ENCODE results near the gene NEAT1. TPM values are rescaled to one million over a fixed set of nuclear protein-coding genes. Genes with fewer than 3 reads are reported as not detected.
"Not testable (repeated sequence)": the region's sequence is repeated elsewhere in the genome, so short reads cannot be mapped to it uniquely, and the experiment has no call there.

NEAT1 gene
- total RNA-seq, 1 donor from 2014 or later, result 508 TPM

DNA sequence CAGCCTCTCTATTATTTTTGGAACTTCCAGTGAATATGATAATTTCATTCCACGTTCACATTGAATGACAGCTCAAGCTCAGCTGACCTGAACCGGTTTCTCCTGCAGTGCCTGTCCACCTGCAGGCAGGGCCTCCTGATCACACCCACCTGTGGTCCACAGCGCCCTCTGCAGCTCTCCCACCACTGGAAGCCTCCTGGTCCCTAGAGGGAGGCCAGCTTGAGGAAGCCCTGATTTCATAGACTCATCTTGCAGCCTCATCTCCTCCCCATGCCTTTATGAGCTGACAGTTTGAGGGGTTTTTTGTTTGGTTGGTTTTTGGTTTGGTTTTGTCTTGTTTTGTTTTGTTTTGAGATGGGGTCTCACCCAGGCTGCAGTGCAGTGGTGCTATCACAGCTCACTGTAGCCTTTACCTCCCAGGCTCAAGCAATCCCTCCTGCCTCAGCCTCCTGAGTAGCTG is 46.3 kb downstream of the NEAT1 start:
- peak; percentile 70 for DNase-seq
- no peak for ATAC-seq
- intact Hi-C loops (cut with micrococcal nuclease), result no loop called here

DNA sequence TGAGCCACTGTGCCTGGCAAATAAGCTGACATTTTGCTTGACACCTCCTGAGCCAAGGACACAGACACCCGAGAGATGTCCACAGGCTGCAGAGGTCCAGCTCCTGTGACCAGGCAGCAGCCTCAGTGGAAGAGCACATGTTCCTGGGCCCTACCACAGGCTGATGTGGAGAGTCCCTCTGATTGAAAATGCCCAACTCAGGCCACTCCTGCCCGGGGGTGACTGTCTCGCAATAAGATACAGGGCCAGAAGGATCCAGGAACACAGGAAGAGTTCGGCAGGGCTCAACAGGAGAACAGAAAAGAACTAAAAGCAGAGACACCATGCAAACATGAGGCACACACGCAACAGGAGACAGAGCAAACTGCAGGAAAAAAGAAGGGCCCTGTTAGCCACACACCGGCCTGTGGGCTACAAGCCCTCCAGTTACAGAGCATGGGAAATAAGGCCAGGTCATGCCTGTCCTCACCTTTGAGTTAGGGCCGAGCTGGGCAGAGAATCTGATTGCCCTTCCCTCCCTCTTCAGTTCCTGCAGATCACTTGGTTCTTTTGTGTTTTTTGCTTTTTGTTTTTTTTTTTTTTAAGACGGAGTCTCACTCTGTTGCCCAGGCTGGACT is 47.9 kb downstream of the NEAT1 start:
- DNase-seq (peak; percentile 39), ATAC-seq (peak; percentile 16)
- intact Hi-C loops (cut with micrococcal nuclease), result no loop called here

- peak; percentile 86 for DNase-seq
- intact Hi-C loops (cut with micrococcal nuclease), result no loop called here
- ATAC-seq, result peak; percentile 88
Measured at GRCh38 chr11:65471447-65471891, 48.9 kb downstream of the NEAT1 start.

DNA sequence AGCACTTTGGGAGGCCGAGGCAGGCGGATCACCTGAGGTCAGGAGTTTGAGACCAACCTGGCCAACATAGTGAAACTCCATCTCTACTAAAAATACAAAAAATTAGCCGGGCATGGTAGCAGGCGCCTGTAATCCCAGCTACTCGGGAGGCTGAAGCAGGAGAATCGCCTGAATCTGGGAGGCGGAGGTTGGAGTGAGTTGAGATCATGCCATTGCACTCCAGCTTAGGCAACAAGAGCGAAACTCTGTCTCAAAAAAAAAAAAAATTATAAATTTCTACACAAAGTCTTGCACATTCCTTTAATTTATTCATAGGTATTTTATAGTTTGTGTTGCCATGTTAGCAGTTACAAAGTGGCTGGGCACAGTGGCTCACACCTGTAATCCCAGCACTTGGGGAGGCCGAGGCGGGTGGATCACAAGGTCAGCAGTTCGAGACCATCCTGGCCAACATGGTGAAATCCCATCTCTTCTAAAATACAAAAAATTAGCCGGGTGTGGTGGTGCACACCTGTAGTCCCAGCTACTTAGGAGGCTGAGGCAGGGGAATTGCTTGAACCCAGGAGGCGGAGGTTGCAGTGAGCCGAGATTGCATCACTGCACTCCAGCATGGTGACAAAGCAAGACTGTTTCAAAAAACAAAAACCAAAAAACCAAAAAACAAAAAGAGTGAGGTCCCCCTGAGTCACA is 50.1 kb downstream of the NEAT1 start:
- peak; percentile 21 for DNase-seq
- ATAC-seq; intact Hi-C loops (cut with micrococcal nuclease): not testable (repeated sequence)

DNA sequence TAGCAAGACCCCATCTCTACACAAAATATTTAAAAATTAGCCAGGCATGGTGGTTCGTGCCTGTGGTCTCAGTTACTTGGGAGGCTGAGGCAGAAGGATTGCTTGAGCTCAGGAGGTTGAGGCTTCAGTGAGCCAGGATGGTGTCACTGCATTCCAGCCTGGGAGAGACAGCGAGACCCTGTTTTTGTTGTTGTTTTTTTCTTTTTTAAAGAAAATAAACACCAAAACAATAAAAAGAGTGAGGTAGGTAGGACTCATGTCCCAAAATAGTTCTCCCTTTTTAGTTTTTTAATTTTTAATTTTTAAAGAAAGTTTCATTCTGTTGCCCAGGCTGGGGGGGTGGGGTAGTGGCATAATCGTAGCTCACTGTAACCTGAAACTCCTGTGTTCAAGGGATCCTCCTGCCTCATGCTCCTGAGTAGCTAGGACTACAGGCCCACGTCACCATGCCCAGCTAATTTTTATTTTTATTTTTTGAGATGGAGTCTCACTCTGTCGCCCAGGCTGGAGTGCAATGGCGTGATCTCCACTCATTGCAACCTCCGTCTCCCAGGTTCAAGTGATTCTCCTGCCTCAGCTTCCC is 50.8 kb downstream of the NEAT1 start:
- ATAC-seq (no peak), DNase-seq (no peak)
- intact Hi-C loops (cut with micrococcal nuclease), result no loop called here

DNA sequence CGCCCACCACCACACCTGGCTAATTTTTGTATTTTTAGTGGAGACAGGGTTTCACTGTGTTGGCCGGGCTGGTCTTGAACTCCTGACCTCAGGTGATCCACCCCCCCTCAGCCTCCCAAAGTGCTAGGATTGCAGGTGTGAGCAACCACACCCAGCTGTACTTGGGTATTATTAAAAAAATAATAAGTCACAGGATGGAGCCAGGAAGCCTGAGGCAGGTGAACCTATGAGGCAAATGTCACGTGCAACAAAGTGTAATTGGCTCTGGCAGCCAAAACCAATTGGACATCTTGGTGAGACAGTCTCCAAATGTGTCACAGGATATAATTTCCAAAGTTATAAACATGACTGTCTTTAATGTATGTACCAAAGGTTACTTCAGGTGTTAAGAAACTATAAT is 52.3 kb downstream of the NEAT1 start:
- ATAC-seq (no peak), DNase-seq (peak; percentile 9)
- intact Hi-C loops (cut with micrococcal nuclease), result no loop called here

DNA sequence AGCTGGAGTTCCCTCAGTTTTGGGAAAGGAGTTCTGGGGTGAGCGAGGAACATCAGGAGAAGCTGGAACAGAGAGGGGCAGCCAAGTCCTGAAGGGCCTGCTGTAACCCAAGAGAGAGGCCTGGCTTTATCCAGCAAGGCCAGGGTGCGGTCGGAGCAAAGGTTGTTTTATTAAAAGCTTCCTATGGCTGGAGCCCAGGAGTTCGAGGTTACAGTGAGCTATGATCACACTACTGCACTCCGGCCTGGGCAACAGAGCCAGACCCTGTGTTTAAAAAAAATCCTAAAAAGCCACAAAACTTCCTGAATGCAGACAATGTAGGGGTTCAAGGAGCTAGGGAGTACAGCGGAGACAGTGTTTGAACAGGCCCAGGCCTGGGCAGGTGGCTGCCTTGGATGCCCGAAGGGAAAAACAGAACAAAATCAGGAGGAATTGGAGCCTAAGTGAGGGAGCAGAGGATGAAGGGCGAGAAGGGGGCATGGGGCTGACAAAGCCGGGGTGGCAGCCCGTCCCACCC is 54.1 kb downstream of the NEAT1 start:
- no peak for ATAC-seq

DNA sequence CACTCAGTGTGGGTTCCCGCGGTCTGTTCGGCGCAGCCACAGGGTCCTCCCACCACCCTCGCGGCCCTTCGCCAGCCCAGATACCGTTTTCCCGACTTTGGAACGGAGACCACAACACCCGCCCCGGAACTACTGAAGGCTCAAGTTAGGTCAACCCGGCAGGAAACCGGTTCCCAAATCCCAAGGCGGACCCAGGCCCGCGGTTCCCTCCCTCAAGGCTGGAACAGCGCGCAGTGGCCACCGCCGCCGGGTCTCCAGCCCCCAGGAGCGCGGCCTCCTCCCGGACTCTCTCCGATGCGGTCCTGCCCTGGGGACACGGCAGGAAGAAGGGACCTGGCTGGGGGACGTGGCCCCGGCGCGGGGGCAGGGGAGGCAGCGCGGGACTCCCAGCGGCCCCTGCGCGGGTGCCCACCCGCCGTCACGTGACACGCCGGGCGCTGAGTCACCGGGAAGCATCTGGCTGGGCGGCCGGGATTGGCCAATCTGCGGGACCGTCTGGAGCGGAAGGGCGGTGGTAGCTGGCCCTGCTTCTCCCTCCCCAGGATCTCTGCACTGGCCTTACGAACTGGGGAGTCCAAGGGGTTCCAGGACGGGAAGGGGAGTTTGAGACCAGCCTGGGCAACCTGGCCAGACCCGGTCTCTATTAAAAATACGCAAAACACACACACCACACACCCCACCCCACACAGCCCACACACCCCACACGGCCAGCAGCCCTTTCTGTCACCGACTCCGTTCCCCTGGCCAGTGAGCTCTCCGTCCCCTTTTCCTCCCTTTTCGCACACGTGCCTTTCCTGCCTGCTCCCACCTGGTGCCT is 54.8 kb downstream of the NEAT1 start:
- ATAC-seq (peak; percentile 88), DNase-seq (peak; percentile 99)
- intact Hi-C loops (cut with micrococcal nuclease), result no loop called here

More for the DNA sequence above, 54.1 kb downstream of the NEAT1 start:
- intact Hi-C loops (cut with micrococcal nuclease), result no loop called here
- peak; percentile 18 for DNase-seq

DNA sequence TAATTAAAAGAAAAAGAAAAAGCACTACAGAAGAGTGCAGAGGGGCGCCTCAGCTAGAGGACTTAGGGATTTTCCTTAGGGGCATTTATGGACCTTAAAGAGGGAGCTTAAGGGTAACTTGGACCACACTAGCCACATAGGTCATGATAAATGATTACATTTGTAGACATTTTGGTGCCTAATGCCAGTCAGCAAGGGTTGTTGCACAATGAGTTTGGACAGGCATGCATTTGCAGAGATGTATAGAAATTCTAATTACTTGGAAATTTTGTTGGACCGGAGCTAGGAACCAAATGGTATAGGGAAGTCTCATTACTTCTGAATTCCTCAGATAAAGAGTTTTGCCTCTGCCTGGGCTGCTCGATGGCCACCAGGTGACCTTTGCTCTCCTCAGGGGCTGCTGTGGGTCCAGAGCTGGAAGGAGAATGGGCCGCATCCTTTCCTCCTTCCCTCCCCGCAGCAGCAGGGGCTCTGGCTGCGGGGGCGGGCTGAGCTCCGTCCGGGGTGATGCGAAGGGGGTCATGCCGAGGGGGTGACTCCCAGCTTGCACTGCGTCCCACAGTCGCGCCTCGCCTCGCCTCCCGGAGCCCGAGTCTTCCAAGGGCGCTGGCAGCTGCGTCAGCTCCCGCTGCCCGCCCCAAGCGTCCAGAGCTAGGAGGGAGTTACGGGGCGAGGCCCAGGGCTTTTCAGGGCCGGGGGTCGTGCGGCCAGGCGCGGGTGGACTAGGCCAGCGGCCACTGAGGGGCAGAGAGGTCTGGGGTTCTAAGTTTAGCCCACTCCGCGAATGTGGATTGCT is 56.0 kb downstream of the NEAT1 start:
- intact Hi-C loops (cut with micrococcal nuclease), result no loop called here
- peak; percentile 31 for ATAC-seq
- peak; percentile 81 for DNase-seq

- DNase-seq (peak; percentile 61), ATAC-seq (peak; percentile 62)
- intact Hi-C loops (cut with micrococcal nuclease), result no loop called here
Measured at GRCh38 chr11:65479184-65480145, 56.9 kb downstream of the NEAT1 start.

DNA sequence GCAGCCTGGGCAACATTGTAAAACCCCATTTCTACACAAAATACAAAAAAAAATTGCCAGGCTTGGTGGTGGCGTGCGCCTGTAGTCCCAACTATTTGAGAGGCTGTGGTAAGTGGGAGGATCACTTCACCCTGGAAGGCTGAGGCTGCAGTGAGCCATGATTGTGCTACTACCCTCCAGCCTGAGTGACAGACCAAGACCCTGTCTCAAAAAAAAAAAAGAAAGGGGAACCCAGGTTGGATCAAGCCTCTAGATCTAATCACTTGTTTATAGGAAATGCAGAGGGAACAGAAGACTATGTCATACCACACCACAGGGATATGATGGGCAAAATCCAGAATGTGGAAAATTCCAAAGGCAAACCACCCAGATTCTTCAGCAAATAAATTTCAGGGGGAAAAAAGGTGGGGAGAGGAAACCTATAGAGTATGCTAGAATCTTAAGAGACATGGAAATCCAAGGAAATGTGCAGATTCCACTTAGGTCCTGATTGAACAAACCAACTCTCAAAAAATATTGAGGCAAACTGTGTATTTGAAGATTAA is 59.8 kb downstream of the NEAT1 start:
- intact Hi-C loops (cut with micrococcal nuclease), result no loop called here
- no peak for ATAC-seq
- DNase-seq, result no peak

DNA sequence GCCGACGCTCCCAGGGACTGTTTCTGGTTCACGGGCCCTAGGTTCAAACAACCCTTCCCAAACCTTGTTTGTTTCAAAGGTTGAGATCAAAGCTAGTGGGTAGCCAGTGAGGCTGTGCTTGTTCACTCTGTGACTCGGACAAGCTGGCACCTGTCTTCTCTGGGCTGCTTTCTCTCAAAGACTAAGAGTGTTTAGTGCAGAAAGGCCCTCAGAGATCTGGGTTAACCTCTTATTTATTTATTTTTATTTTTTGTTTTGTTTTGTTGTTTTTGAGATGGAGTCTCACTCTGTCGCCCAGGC is 63.3 kb downstream of the NEAT1 start:
- ATAC-seq (no peak), DNase-seq (peak; percentile 13)
- intact Hi-C loops (cut with micrococcal nuclease), result no loop called here

- intact Hi-C loops (cut with micrococcal nuclease), result no loop called here
- DNase-seq (peak; percentile 31), ATAC-seq (no peak)
Measured at GRCh38 chr11:65486570-65487466, 64.2 kb downstream of the NEAT1 start.

DNA sequence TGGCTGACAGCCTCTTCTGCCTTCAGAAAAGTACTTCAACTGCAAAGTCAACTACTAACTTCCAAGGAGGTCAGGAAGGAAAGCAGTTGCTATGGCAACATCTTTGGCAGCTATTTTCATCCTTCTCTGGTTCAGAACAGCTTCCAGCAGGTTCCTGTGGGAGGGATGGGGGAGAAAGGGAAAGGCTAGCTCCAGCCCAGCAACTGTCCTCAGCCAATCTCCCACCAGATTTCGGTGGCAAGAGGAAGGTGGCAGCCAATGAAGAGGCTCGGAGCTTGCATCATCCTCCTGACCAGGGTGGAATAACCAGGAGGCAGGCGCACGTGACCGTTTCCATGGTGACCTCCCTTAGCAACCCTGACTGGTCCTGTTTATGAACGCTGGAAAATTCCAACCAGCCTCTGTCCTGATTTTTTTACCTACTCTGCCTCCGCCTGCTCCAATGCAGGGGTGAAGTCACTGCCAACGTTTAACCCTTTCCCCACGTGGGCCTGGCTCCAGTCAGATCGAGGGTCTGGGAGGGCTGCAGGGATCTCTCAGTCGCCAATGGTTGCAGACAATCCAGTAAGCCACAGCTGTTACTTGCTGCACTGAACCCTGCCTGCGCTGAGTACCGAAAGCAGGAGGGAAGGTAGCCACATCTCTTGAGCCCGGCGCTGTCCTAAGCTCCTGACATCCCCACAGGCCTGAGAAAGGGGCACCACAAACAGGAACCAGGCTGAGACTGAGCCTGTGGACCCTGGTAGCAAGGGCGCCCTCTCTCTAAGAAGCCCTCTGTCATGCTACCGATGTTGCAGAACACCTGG is 65.1 kb downstream of the NEAT1 start:
- intact Hi-C loops (cut with micrococcal nuclease), result no loop called here
- ATAC-seq, result peak; percentile 82
- DNase-seq, result peak; percentile 97

GRCh38 chr11:65488273-65489034 is 65.9 kb downstream of the NEAT1 start:
- ATAC-seq (no peak), DNase-seq (peak; percentile 67)
- intact Hi-C loops (cut with micrococcal nuclease), result no loop called here
